ENCODE results near the gene TSPAN8.

Gene TSPAN8

GRCh38 chr12:71191509-71192196, 33.9 kb upstream of the TSPAN8 start:
- FAIRE-seq (no peak), DNase-seq (ENCODE audit: insufficient read length, low spot score) (no peak)
- TF ChIP-seq, protein P1, sequence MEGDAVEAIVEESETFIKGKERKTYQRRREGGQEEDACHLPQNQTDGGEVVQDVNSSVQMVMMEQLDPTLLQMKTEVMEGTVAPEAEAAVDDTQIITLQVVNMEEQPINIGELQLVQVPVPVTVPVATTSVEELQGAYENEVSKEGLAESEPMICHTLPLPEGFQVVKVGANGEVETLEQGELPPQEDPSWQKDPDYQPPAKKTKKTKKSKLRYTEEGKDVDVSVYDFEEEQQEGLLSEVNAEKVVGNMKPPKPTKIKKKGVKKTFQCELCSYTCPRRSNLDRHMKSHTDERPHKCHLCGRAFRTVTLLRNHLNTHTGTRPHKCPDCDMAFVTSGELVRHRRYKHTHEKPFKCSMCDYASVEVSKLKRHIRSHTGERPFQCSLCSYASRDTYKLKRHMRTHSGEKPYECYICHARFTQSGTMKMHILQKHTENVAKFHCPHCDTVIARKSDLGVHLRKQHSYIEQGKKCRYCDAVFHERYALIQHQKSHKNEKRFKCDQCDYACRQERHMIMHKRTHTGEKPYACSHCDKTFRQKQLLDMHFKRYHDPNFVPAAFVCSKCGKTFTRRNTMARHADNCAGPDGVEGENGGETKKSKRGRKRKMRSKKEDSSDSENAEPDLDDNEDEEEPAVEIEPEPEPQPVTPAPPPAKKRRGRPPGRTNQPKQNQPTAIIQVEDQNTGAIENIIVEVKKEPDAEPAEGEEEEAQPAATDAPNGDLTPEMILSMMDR (IDR thresholded peaks at IDR 0.05; ENCODE audit: insufficient read depth, missing control alignments), result no peak

GRCh38 chr12:71190822-71191221, 33.0 kb upstream of the TSPAN8 start:
- DNase-seq (ENCODE audit: insufficient read length, low spot score) (no peak), FAIRE-seq (no peak)
- TF ChIP-seq, protein P1 (IDR thresholded peaks at IDR 0.05; ENCODE audit: insufficient read depth, missing control alignments), result no peak

DNA sequence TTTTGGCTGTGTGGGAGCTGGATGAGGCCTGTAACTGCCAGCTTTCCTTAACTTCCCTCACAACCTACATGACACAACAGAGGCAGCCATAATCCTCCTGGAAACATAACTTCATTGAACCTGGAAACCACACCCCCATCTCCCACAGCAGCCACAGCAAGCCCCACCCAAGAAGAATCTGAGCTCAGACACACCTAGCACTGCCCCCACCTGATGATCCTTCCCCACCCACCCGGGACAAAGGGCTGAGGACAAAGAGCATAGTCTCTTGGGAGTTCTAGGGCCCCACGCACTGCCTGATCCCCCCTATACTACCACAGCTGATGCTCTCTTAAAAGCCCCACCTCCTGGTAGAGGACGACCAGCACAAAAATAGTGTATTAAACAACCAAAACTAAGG, 29.6 kb upstream of the TSPAN8 start:
- TF ChIP-seq, protein P1 (IDR thresholded peaks at IDR 0.05; ENCODE audit: insufficient read depth, missing control alignments), result no peak
- no peak for FAIRE-seq

GRCh38 chr12:71186571-71187288, 28.9 kb upstream of the TSPAN8 start:
- DNase-seq (ENCODE audit: insufficient read length, low spot score) (no peak), FAIRE-seq (no peak)
- TF ChIP-seq, protein P1 (IDR thresholded peaks at IDR 0.05; ENCODE audit: insufficient read depth, missing control alignments), result no peak

More for the DNA sequence above, 29.6 kb upstream of the TSPAN8 start:
- no peak for DNase-seq (ENCODE audit: insufficient read length, low spot score)

GRCh38 chr12:71183846-71184245, 26.0 kb upstream of the TSPAN8 start:
- FAIRE-seq (no peak), DNase-seq (ENCODE audit: insufficient read length, low spot score) (no peak)
- TF ChIP-seq, protein P1 (IDR thresholded peaks at IDR 0.05; ENCODE audit: insufficient read depth, missing control alignments), result no peak

DNA sequence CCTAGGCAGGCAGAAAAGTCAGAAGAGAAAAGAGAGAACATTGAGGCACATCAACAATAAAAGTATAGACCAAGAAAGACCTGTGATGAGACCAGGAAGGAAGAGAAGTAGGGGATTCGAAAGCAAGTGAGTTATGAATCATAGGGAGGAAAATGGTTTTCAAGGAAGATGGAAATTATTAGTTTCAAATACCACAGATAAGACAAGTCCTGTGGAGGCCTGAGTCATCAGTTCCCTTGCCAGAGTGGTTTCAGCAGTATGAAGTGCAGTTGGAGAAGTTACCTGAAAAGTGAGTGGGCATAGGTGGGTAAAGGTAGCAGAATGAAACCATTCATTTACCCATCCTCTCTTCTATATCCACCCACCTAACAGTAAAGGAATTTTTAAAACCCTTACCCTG, 25.2 kb upstream of the TSPAN8 start:
- DNase-seq (ENCODE audit: insufficient read length, low spot score) (no peak), FAIRE-seq (no peak)
- TF ChIP-seq, protein P1 (IDR thresholded peaks at IDR 0.05; ENCODE audit: insufficient read depth, missing control alignments), result no peak

GRCh38 chr12:71178162-71178561, 20.4 kb upstream of the TSPAN8 start:
- FAIRE-seq (no peak), DNase-seq (ENCODE audit: insufficient read length, low spot score) (no peak)
- TF ChIP-seq, protein P1 (IDR thresholded peaks at IDR 0.05; ENCODE audit: insufficient read depth, missing control alignments), result no peak
